H9 (cell line): ENCODE data around the gene FBLN2. TPM values are rescaled to one million over a fixed set of nuclear protein-coding genes. Genes with fewer than 3 reads are reported as not detected.

Experiments used
- DNase-seq: peaks from one replicate; pipeline ENCODE4 v3.0.0-alpha.2; 2017
- H2AFZ ChIP-seq: one replicate; pipeline ENCODE4 v1.6.1; 2013; ENCODE audit warnings: mild to moderate bottlenecking, low read length, control low read depth, moderate library complexity
- H2AK5ac ChIP-seq: 2 replicates; pipeline ENCODE4 v1.6.1; 2013; ENCODE audit warnings: low read length, control low read depth, mixed read lengths; ENCODE audit not compliant: insufficient read length
- H2BK120ac ChIP-seq: one replicate; pipeline ENCODE4 v1.6.1; 2013; ENCODE audit warnings: low read depth, mild to moderate bottlenecking, low read length, control low read depth, inconsistent platforms; ENCODE audit not compliant: poor library complexity, severe bottlenecking
- H2BK12ac ChIP-seq: 2 replicates; pipeline ENCODE4 v1.6.1; 2013; ENCODE audit warnings: low read length, control low read depth, mixed read lengths, low read depth; ENCODE audit not compliant: insufficient read length
- H2BK15ac ChIP-seq: 2 replicates; pipeline ENCODE4 v1.6.1; 2013; ENCODE audit warnings: low read depth, low read length, control low read depth
- H2BK20ac ChIP-seq: one replicate; pipeline ENCODE4 v1.6.1; 2013; ENCODE audit warnings: low read depth, mild to moderate bottlenecking, low read length, control low read depth, inconsistent platforms; ENCODE audit not compliant: poor library complexity, severe bottlenecking
- H2BK5ac ChIP-seq: 2 replicates; pipeline ENCODE4 v1.6.1; 2013; ENCODE audit warnings: low read length, control low read depth, mixed read lengths; ENCODE audit not compliant: insufficient read length
- H3K14ac ChIP-seq: 2 replicates; pipeline ENCODE4 v1.6.1; 2013; ENCODE audit warnings: low read length, control low read depth; ENCODE audit not compliant: insufficient read depth
- H3K18ac ChIP-seq: 2 replicates; pipeline ENCODE4 v1.6.1; 2013; ENCODE audit warnings: low read depth, mild to moderate bottlenecking, mixed read lengths, low read length, control low read depth; ENCODE audit not compliant: insufficient read length
- H3K23ac ChIP-seq: 2 replicates; pipeline ENCODE4 v1.6.1; 2013; ENCODE audit warnings: low read length, control low read depth, mixed read lengths, low read depth; ENCODE audit not compliant: insufficient read length
- H3K23me2 ChIP-seq: 2 replicates; pipeline ENCODE4 v1.6.1; 2013; ENCODE audit warnings: low read depth, mild to moderate bottlenecking, mixed read lengths, low read length, control low read depth; ENCODE audit not compliant: insufficient read length, poor library complexity, severe bottlenecking
- H3K27ac ChIP-seq: 2 replicates; pipeline ENCODE4 v1.5.1; 2013; ENCODE audit warnings: low read length, control low read depth, mixed read lengths, low read depth; ENCODE audit not compliant: insufficient read length
- H3K27me3 ChIP-seq: 2 replicates; pipeline ENCODE4 v1.6.1; 2013; ENCODE audit warnings: low read length, control low read depth, inconsistent platforms; ENCODE audit not compliant: insufficient read depth
- H3K4ac ChIP-seq: 2 replicates; pipeline ENCODE4 v1.6.1; 2013; ENCODE audit warnings: low read depth, mild to moderate bottlenecking, control low read depth, inconsistent platforms, low read length, moderate library complexity
- H3K4me1 ChIP-seq: 2 replicates; pipeline ENCODE4 v1.6.1; 2013; ENCODE audit warnings: low read length, control low read depth, inconsistent platforms; ENCODE audit not compliant: insufficient read depth
- H3K4me2 ChIP-seq: 2 replicates; pipeline ENCODE4 v1.6.1; 2013; ENCODE audit warnings: low read length, control low read depth, mixed read lengths; ENCODE audit not compliant: insufficient read length, insufficient read depth
- H3K56ac ChIP-seq: 2 replicates; pipeline ENCODE4 v1.6.1; 2013; ENCODE audit warnings: low read depth, mild to moderate bottlenecking, mixed read lengths, low read length, control low read depth; ENCODE audit not compliant: insufficient read length
- H3K79me1 ChIP-seq: 2 replicates; pipeline ENCODE4 v1.6.1; 2013; ENCODE audit warnings: low read depth, mild to moderate bottlenecking, moderate library complexity, low read length, control low read depth, inconsistent platforms; ENCODE audit not compliant: insufficient read depth, poor library complexity, severe bottlenecking
- H3K79me2 ChIP-seq: 2 replicates; pipeline ENCODE4 v1.6.1; 2013; ENCODE audit warnings: low read length, control low read depth, inconsistent platforms; ENCODE audit not compliant: insufficient read depth
- H3K9ac ChIP-seq: 2 replicates; pipeline ENCODE4 v1.6.1; 2013; ENCODE audit warnings: low read length, control low read depth, mixed read lengths; ENCODE audit not compliant: insufficient read length; ENCODE audit errors: extremely low read depth
- H3K9me3 ChIP-seq: one replicate; pipeline ENCODE4 v1.6.1; 2013; ENCODE audit warnings: low read depth, low read length, inconsistent platforms; ENCODE audit not compliant: control insufficient read depth
- H3T11ph ChIP-seq: one replicate; pipeline ENCODE4 v1.6.1; 2013; ENCODE audit warnings: mild to moderate bottlenecking, low read length, control low read depth, inconsistent platforms
- H4K20me1 ChIP-seq: one replicate; pipeline ENCODE4 v1.6.1; 2013; ENCODE audit not compliant: control insufficient read depth, insufficient read length, insufficient read depth
- H4K5ac ChIP-seq: 2 replicates; pipeline ENCODE4 v1.6.1; 2013; ENCODE audit warnings: low read depth, mild to moderate bottlenecking, mixed read lengths, low read length, control low read depth; ENCODE audit not compliant: insufficient read length
- H4K8ac ChIP-seq: replicated peaks from 2 replicates; pipeline ENCODE4 v1.6.1; 2013; ENCODE audit warnings: low read length, control low read depth, mixed read lengths, low read depth; ENCODE audit not compliant: insufficient read length
- H4K91ac ChIP-seq: 2 replicates; pipeline ENCODE4 v1.6.1; 2013; ENCODE audit warnings: low read depth, mild to moderate bottlenecking, moderate library complexity, mixed read lengths, low read length, control low read depth; ENCODE audit not compliant: insufficient read length
- H3K27ac Mint-ChIP-seq, 3 experiments: 2 replicates in 2 of 3; 3 replicates in 1 of 3; pipeline ENCODE4 v1.8.0; 2020 to 2021; ENCODE audit warnings: mixed read lengths in 3 of 3, mild to moderate bottlenecking in 1 of 3, moderate library complexity in 1 of 3
- H3K27me3 Mint-ChIP-seq: 2 replicates; pipeline ENCODE4 v1.8.0; 2021; ENCODE audit warnings: low read depth, mild to moderate bottlenecking, moderate library complexity, mixed read lengths
- H3K36me3 Mint-ChIP-seq, 3 experiments: 2 replicates in 2 of 3; 3 replicates in 1 of 3; pipeline ENCODE4 v1.8.0; 2020 to 2021; ENCODE audit warnings: low read depth in 3 of 3, mixed read lengths in 3 of 3; ENCODE audit not compliant: insufficient read depth in 1 of 3
- H3K4me1 Mint-ChIP-seq, 2 experiments: 2 replicates each; pipeline ENCODE4 v1.8.0; 2020; ENCODE audit warnings: mixed read lengths in 2 of 2
- H3K4me3 Mint-ChIP-seq, 2 experiments: 2 replicates in 1 of 2; 3 replicates in 1 of 2; pipeline ENCODE4 v1.8.0; 2020 to 2021; ENCODE audit warnings: mild to moderate bottlenecking in 2 of 2, mixed read lengths in 2 of 2, moderate library complexity in 1 of 2
- H3K9me3 Mint-ChIP-seq, 2 experiments: 2 replicates in 1 of 2; 3 replicates in 1 of 2; pipeline ENCODE4 v1.8.0; 2020; ENCODE audit warnings: mild to moderate bottlenecking in 2 of 2, mixed read lengths in 2 of 2, moderate library complexity in 1 of 2
- CTCF ChIP-seq: fragments of 200-600 bp; sonication (generic); conservative IDR thresholded peaks from 3 replicates; pipeline ENCODE4 v1.8.0; 2021; ENCODE audit warnings: antibody characterized with exemption, mild to moderate bottlenecking
- WGBS: extraction: QIAGEN DNeasy Blood & Tissue Kit; methylation state at CpG from one replicate; pipeline ENCODE4 v1.1.7; 2013; ENCODE audit warnings: missing lambda C conversion rate, low lambda C conversion rate, mixed read lengths; ENCODE audit not compliant: insufficient read length; ENCODE audit errors: extremely low coverage; 5-methylcytosine and 5-hydroxymethylcytosine counted together
- total RNA-seq: library from RNA; stranded (reverse); gene quantifications from 2 replicates; pipeline ENCODE4 v1.2.1, GENCODE V29; 2021

The FBLN2 gene
- total RNA-seq, 1 experiment from 2014 or later: 11.8 TPM

- no peaks in the 10 kb centered on the region; a peak in 1 of 5 replicates for H3K9me3 Mint-ChIP-seq
- no peak overlapping the region for H2AK5ac ChIP-seq
- H4K8ac ChIP-seq: no peak overlapping the region
- no peak overlapping the region for H3K18ac ChIP-seq
- no CpG with 5 or more reads among the region's 5 CpGs for WGBS
- no peak overlapping the region for H2BK15ac ChIP-seq
- TF ChIP-seq CTCF: no peak
- no peak for DNase-seq
- H3K14ac ChIP-seq: no peak overlapping the region
- no peak overlapping the region for H2BK120ac ChIP-seq
- H3K4me2 ChIP-seq: no peak overlapping the region
- no peak overlapping the region for H4K91ac ChIP-seq
- no peak overlapping the region for H2BK5ac ChIP-seq
- no peaks in the 10 kb centered on the region for H3K23me2 ChIP-seq
- H3K79me2 ChIP-seq: no peaks in the 10 kb centered on the region
- H3K4me3 Mint-ChIP-seq: no peak overlapping the region
- peak overlapping the region in 1 of 3 experiments; percentile 30; a peak in 1 of 7 replicates for H3K27ac Mint-ChIP-seq
- H3T11ph ChIP-seq: no peak overlapping the region
- no peak overlapping the region for H3K23ac ChIP-seq
- no peak overlapping the region for H3K27ac ChIP-seq
- H2AFZ ChIP-seq: no peak overlapping the region
- no peak overlapping the region for H3K56ac ChIP-seq
- no peak overlapping the region for H3K9ac ChIP-seq
- H3K4me1 Mint-ChIP-seq: peaks cover 20 to 26% of the 10 kb centered on the region in 2 experiments
- no peak overlapping the region for H3K4ac ChIP-seq
- H3K27me3 ChIP-seq: no peaks in the 10 kb centered on the region
- H4K5ac ChIP-seq: no peak overlapping the region
- H3K9me3 ChIP-seq: no peaks in the 10 kb centered on the region
- H4K20me1 ChIP-seq: no peaks in the 10 kb centered on the region
- H2BK12ac ChIP-seq: no peak overlapping the region
- peaks cover 5% of the 10 kb centered on the region for H3K27me3 Mint-ChIP-seq
- no peak overlapping the region for H2BK20ac ChIP-seq
- H3K36me3 Mint-ChIP-seq: no peaks in the 10 kb centered on the region
- H3K79me1 ChIP-seq: no peaks in the 10 kb centered on the region
- H3K4me1 ChIP-seq: no peaks in the 10 kb centered on the region
Measured at GRCh38 chr3:13687517-13687943, 138.6 kb downstream of the FBLN2 start.

Other genes with a start within 250 kb of the FBLN2 start
- 47.3 and 48.8 TPM in 2 replicates for gene NUP210, start 128.8 kb upstream of the FBLN2 start, total RNA-seq
- 6.6 and 7.0 TPM in 2 replicates for gene HDAC11, start 68.8 kb upstream of the FBLN2 start, total RNA-seq